ENCODE data around the gene OR5A1. TPM values are rescaled to one million over a fixed set of nuclear protein-coding genes. Genes with fewer than 3 reads are reported as not detected.
"Not testable (repeated sequence)": the region's sequence is repeated elsewhere in the genome, so short reads cannot be mapped to it uniquely, and the experiment has no call there.

Gene OR5A1
- total and polyA plus RNA-seq, 7 experiments from 2014 or later: not detected

DNA sequence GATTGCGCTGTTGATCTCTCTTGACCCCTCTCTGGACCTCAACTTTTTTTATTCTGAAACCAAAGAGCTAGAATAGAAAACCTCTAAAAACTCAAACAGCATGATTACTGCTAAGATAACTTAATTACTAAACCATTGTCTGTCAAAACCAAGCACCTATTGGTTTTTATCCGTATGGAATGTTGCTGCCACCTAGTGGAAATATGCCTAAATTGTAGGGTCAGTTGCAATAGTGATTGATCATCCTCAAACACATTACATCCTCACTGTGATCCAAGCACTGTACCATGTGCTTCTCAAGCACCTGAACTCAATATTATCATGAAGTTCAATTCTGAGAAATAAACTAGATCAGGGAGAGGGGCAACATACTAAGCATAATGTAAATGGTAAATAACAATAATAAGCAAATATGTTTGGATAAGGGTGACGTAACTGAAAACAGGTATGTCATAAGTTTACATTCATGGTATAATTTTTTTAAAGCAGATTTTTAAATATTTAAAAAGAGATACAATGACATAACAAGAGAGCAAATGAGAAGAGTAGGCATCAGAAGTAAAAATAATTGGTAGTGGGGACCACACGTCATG, 6.2 kb upstream of the OR5A1 start:
- H3K27me3 Mint-ChIP-seq: peaks cover 5 to 22% (median 13%) of the 10 kb centered on the region in 5 donors
- Histone ChIP-seq H3K4me3 (ENCODE audit: low read length) (no peak overlapping the region), H3K4me1 (ENCODE audit: control insufficient read depth in 2 of 2, insufficient read depth in 2 of 2, low read length in 2 of 2) (no peaks in the 10 kb centered on the region), H3K36me3 (ENCODE audit: control insufficient read depth in 2 of 3, insufficient read depth in 3 of 3, low read length in 3 of 3) (no peaks in the 10 kb centered on the region), H3K27ac (ENCODE audit: low read depth, low read length) (no peak overlapping the region), H3K27me3 (ENCODE audit: control insufficient read depth in 2 of 2, insufficient read depth in 2 of 2, low read length in 2 of 2) (peaks cover 0 to 3% of the 10 kb centered on the region in 2 donors), H3K9me3 (ENCODE audit: control insufficient read depth in 2 of 3, low read length in 3 of 3) (no peaks in the 10 kb centered on the region)
- ATAC-seq (peak; percentile 77), DNase-seq (peak in 7 of 9 donors; percentile 22 to 64 (median 48))
- no peaks in the 10 kb centered on the region for H3K36me3 Mint-ChIP-seq
- no peak overlapping the region for H3K27ac Mint-ChIP-seq
- H3K4me1 Mint-ChIP-seq: no peaks in the 10 kb centered on the region
- CTCF ChIA-PET: interaction anchor here (0.6 to 2.3 kb wide), 4 partner anchors 13 to 259 kb away, joined by 3 to 13 read pairs (median 6); partner anchors contain the start of gene DTX4
- intact Hi-C loops (cut with micrococcal nuclease): loop anchor here (1.0 kb wide), 5 partner anchors 146 to 259 kb away; no protein-coding TSS in a partner anchor
- H3K9me3 Mint-ChIP-seq: no peaks in the 10 kb centered on the region
- H3K4me3 Mint-ChIP-seq: no peak overlapping the region
- POLR2A ChIA-PET: no interaction called here

DNA sequence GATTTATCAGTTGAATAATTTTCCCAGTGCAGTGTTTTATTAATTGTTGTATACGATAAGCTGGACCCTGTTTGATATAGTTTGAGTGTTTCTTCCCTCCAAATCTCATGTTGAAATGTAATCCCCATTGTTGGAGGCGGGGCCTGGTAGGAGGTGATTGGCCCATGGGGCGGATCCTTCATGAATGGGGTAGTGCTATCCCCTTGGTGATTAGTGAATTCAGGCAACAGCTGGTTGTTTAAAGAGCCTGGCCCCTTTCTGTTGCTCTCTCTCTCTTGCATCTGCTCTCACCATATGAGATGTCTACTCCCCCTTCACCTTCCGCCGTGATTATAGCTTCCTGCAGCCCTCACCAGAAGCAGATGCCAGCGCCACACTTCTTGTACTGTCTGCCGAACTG, 1.5 kb downstream of the OR5A1 start:
- no peak overlapping the region for H3K27ac ChIP-seq (ENCODE audit: low read depth, low read length)
- ATAC-seq: no peak
- no peaks in the 10 kb centered on the region for H3K27me3 ChIP-seq (ENCODE audit: control insufficient read depth in 2 of 2, insufficient read depth in 2 of 2, low read length in 2 of 2)
- Mint-ChIP-seq H3K27me3 (peaks cover 0 to 18% (median 8%) of the 10 kb centered on the region in 5 donors), H3K9me3 (no peaks in the 10 kb centered on the region), H3K4me3 (no peak overlapping the region), H3K36me3 (no peaks in the 10 kb centered on the region), H3K27ac (no peak overlapping the region), H3K4me1 (peaks cover 0 to 2% (median 0%) of the 10 kb centered on the region in 7 donors)
- no peaks in the 10 kb centered on the region for H3K36me3 ChIP-seq (ENCODE audit: control insufficient read depth in 2 of 3, insufficient read depth in 3 of 3, low read length in 3 of 3)
- POLR2A ChIA-PET: no interaction called here
- intact Hi-C loops (cut with micrococcal nuclease): no loop called here
- DNase-seq: no peak
- no peaks in the 10 kb centered on the region for H3K9me3 ChIP-seq (ENCODE audit: control insufficient read depth in 2 of 3, low read length in 3 of 3)
- H3K4me1 ChIP-seq (ENCODE audit: control insufficient read depth in 2 of 2, insufficient read depth in 2 of 2, low read length in 2 of 2): no peaks in the 10 kb centered on the region
- CTCF ChIA-PET: no interaction called here
- no peak overlapping the region for H3K4me3 ChIP-seq (ENCODE audit: low read length)

DNA sequence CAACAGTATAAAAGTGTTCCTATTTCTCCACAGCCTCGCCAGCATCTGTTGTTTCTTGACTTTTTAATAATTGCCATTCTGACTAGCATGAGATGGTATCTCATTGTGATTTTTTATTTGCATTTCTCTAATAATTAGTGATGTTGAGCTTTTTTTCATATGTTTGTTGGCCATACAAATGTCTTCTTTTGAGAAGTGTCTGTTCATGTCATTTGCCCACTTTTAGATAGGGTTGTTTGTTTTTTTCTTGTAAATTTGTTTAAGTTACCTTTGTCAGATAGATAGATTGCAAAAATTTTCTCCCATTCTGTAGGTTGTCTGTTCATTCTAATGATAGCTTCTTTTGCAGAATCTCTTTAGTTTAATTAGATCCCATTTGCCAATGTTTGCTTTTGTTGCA, 9.4 kb downstream of the OR5A1 start:
- H3K27ac Mint-ChIP-seq; H3K4me3 Mint-ChIP-seq; H3K27ac ChIP-seq (ENCODE audit: low read depth, low read length); H3K27me3 ChIP-seq (ENCODE audit: control insufficient read depth in 2 of 2, insufficient read depth in 2 of 2, low read length in 2 of 2); H3K36me3 ChIP-seq (ENCODE audit: control insufficient read depth in 2 of 3, insufficient read depth in 3 of 3, low read length in 3 of 3); ATAC-seq; H3K36me3 Mint-ChIP-seq; POLR2A ChIA-PET; H3K4me1 Mint-ChIP-seq; H3K9me3 ChIP-seq (ENCODE audit: control insufficient read depth in 2 of 3, low read length in 3 of 3); H3K4me3 ChIP-seq (ENCODE audit: low read length); DNase-seq; H3K4me1 ChIP-seq (ENCODE audit: control insufficient read depth in 2 of 2, insufficient read depth in 2 of 2, low read length in 2 of 2); intact Hi-C loops (cut with micrococcal nuclease): not testable (repeated sequence)
- peaks cover 5 to 19% (median 7%) of the 10 kb centered on the region in 5 donors for H3K27me3 Mint-ChIP-seq
- peaks cover 0 to 19% (median 6%) of the 10 kb centered on the region in 11 donors for H3K9me3 Mint-ChIP-seq
- CTCF ChIA-PET: interaction anchor here (0.7 kb wide), 1 partner anchor 1107 kb away, joined by 3 read pairs; no protein-coding TSS in a partner anchor

DNA sequence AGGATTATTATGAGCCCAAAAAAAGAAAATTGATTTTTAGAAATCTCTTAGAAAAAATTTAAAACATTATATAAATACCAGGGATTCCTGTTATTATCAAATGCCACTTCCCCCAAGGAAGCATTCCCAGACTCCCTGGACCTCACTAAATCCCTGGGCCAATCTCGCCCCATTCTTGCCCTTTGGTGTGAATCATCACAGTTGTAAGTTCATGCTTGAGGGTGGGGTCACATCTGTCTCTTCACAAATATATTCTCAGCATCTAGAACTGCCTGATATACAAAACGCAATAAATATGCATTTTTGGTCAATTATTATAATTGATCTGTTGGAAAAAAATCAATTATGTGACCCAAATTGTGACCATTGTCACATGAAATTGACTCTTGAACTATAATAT, 12.2 kb downstream of the OR5A1 start:
- no peak overlapping the region for H3K27ac Mint-ChIP-seq
- ChIA-PET CTCF (no interaction called here), POLR2A (no interaction called here)
- no peaks in the 10 kb centered on the region for H3K9me3 ChIP-seq (ENCODE audit: control insufficient read depth in 2 of 3, low read length in 3 of 3)
- peaks cover 0 to 5% (median 0%) of the 10 kb centered on the region in 5 donors for H3K36me3 Mint-ChIP-seq
- intact Hi-C loops (cut with micrococcal nuclease): no loop called here
- no peak overlapping the region for H3K4me3 ChIP-seq (ENCODE audit: low read length)
- H3K27me3 ChIP-seq (ENCODE audit: control insufficient read depth in 2 of 2, insufficient read depth in 2 of 2, low read length in 2 of 2): no peaks in the 10 kb centered on the region
- no peaks in the 10 kb centered on the region for H3K4me1 ChIP-seq (ENCODE audit: control insufficient read depth in 2 of 2, insufficient read depth in 2 of 2, low read length in 2 of 2)
- H3K4me1 Mint-ChIP-seq: no peaks in the 10 kb centered on the region
- no peak overlapping the region for H3K27ac ChIP-seq (ENCODE audit: low read depth, low read length)
- H3K36me3 ChIP-seq (ENCODE audit: control insufficient read depth in 2 of 3, insufficient read depth in 3 of 3, low read length in 3 of 3): no peaks in the 10 kb centered on the region
- H3K9me3 Mint-ChIP-seq: peaks cover 0 to 19% (median 6%) of the 10 kb centered on the region in 11 donors
- H3K4me3 Mint-ChIP-seq: no peak overlapping the region
- H3K27me3 Mint-ChIP-seq: peaks cover 5 to 12% (median 7%) of the 10 kb centered on the region in 5 donors
- ATAC-seq: no peak
- no peak for DNase-seq

DNA sequence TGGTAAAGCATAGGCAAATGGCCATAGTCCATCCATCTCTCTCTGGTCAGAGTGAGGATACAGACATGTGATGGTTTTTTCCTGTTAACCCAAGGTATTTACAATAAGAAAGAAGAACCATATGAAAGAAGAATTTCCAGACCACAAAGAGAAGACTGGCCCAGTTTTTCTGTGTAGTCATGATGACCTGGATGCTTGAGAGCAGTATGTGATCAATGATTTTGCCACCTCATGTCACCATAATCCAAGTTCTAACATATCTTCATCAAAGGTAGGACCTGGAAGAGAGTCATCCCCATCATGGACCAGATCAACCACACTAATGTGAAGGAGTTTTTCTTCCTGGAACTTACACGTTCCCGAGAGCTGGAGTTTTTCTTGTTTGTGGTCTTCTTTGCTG, 20.4 kb downstream of the OR5A1 start, which contains the start of gene OR4D6:
TSS of gene OR4D6 (plus strand) at position 301 of the 400 bp plus-strand sequence. CDS start at position 301, 0 bp downstream.
- CTCF ChIA-PET: no interaction called here
- no peaks in the 10 kb centered on the region for H3K9me3 ChIP-seq (ENCODE audit: control insufficient read depth in 2 of 3, low read length in 3 of 3)
- no peak within 1 kb of the TSS for H3K27ac ChIP-seq (ENCODE audit: low read depth, low read length)
- Mint-ChIP-seq H3K9me3 (no peaks in the 10 kb centered on the region), H3K36me3 (no peaks in the 10 kb centered on the region), H3K4me3 (no peak within 1 kb of the TSS), H3K27me3 (peaks cover 5 to 33% (median 11%) of the 10 kb centered on the region in 5 donors), H3K4me1 (no peaks in the 10 kb centered on the region), H3K27ac (no peak within 1 kb of the TSS)
- no peaks in the 10 kb centered on the region for H3K4me1 ChIP-seq (ENCODE audit: control insufficient read depth in 2 of 2, insufficient read depth in 2 of 2, low read length in 2 of 2)
- no peaks in the 10 kb centered on the region for H3K27me3 ChIP-seq (ENCODE audit: control insufficient read depth in 2 of 2, insufficient read depth in 2 of 2, low read length in 2 of 2)
- POLR2A ChIA-PET: no interaction called here
- intact Hi-C loops (cut with micrococcal nuclease): no loop called here
- no peak for ATAC-seq
- no peaks in the 10 kb centered on the region for H3K36me3 ChIP-seq (ENCODE audit: control insufficient read depth in 2 of 3, insufficient read depth in 3 of 3, low read length in 3 of 3)
- H3K4me3 ChIP-seq (ENCODE audit: low read length): no peak within 1 kb of the TSS
- DNase-seq: no peak

DNA sequence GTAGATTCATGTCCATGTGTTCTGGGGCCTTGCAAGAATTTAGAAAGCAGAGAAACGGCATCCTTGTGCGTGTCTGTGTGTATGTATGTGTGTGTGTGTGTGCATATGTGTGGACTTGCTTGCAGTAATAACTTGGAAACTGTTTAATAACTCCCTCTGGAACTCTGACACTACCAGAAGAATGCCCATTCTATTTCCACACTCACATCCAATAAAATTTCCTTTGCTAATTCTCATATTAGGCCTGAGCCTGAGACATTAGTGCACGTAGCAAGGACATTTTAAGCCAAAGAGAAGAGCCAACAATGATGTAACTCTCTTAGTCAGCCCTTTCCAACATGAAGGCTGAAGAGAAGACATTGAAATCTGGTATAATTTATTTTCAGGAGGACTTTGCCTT, 23.6 kb downstream of the OR5A1 start:
- Histone ChIP-seq H3K36me3 (ENCODE audit: control insufficient read depth in 2 of 3, insufficient read depth in 3 of 3, low read length in 3 of 3) (no peaks in the 10 kb centered on the region), H3K9me3 (ENCODE audit: control insufficient read depth in 2 of 3, low read length in 3 of 3) (no peaks in the 10 kb centered on the region), H3K4me1 (ENCODE audit: control insufficient read depth in 2 of 2, insufficient read depth in 2 of 2, low read length in 2 of 2) (no peaks in the 10 kb centered on the region), H3K27ac (ENCODE audit: low read depth, low read length) (no peak overlapping the region), H3K4me3 (ENCODE audit: low read length) (no peak overlapping the region), H3K27me3 (ENCODE audit: control insufficient read depth in 2 of 2, insufficient read depth in 2 of 2, low read length in 2 of 2) (no peaks in the 10 kb centered on the region)
- Mint-ChIP-seq H3K4me1 (no peaks in the 10 kb centered on the region), H3K27ac (no peak overlapping the region), H3K36me3 (no peaks in the 10 kb centered on the region), H3K27me3 (peaks cover 10 to 43% (median 32%) of the 10 kb centered on the region in 5 donors), H3K4me3 (no peak overlapping the region), H3K9me3 (no peaks in the 10 kb centered on the region)
- ChIA-PET CTCF (no interaction called here), POLR2A (no interaction called here)
- intact Hi-C loops (cut with micrococcal nuclease): no loop called here
- DNase-seq (no peak), ATAC-seq (no peak)

DNA sequence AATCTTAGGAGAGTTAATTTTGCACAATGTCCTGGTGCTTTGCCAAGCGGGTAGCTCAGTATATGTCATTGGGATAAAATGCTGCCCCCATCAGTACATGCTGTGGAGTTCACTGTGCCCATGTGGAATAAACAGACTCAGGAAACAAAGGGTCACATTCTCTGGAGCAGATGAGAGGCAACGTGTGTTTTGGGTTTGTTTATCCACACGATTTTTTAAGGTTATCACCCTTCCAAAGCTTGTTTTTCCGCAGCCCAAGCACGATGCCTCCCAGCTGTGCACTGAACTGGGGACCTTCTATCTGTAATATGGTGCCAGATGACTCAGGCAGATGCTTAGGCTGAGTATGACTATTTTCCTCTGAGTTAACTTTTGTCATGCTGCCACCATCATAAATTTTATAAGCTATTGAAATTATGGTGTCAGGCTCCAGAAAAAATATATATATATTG, 26.9 kb downstream of the OR5A1 start:
- CTCF ChIA-PET: no interaction called here
- Histone ChIP-seq H3K27me3 (ENCODE audit: control insufficient read depth in 2 of 2, insufficient read depth in 2 of 2, low read length in 2 of 2) (no peaks in the 10 kb centered on the region), H3K27ac (ENCODE audit: low read depth, low read length) (no peak overlapping the region), H3K4me3 (ENCODE audit: low read length) (no peak overlapping the region), H3K36me3 (ENCODE audit: control insufficient read depth in 2 of 3, insufficient read depth in 3 of 3, low read length in 3 of 3) (no peaks in the 10 kb centered on the region), H3K9me3 (ENCODE audit: control insufficient read depth in 2 of 3, low read length in 3 of 3) (no peaks in the 10 kb centered on the region), H3K4me1 (ENCODE audit: control insufficient read depth in 2 of 2, insufficient read depth in 2 of 2, low read length in 2 of 2) (no peaks in the 10 kb centered on the region)
- ATAC-seq (no peak), DNase-seq (no peak)
- POLR2A ChIA-PET: no interaction called here
- H3K9me3 Mint-ChIP-seq: peaks cover 0 to 4% (median 0%) of the 10 kb centered on the region in 11 donors
- no peak overlapping the region for H3K27ac Mint-ChIP-seq
- intact Hi-C loops (cut with micrococcal nuclease): no loop called here
- H3K4me1 Mint-ChIP-seq: no peaks in the 10 kb centered on the region
- no peak overlapping the region for H3K4me3 Mint-ChIP-seq
- H3K36me3 Mint-ChIP-seq: no peaks in the 10 kb centered on the region
- peaks cover 9 to 42% (median 38%) of the 10 kb centered on the region in 5 donors for H3K27me3 Mint-ChIP-seq
